Measurements from ENCODE around the gene TTC22.

TTC22 gene

GRCh38 chr1:54800899-54801759, at the start of gene TTC22:
Gene TTC22, minus strand, starts transcription at chr1:54801323. Its CDS starts 160 bp downstream, at chr1:54801163.
- peak; percentile 70 for DNase-seq

GRCh38 chr1:54850737-54851136, 49.6 kb upstream of the TTC22 start:
- no peak for DNase-seq

GRCh38 chr1:54850069-54850730, 49.1 kb upstream of the TTC22 start:
- no peak for DNase-seq

- DNase-seq, result no peak
Measured at GRCh38 chr1:54849219-54850068, 48.3 kb upstream of the TTC22 start.

- no peak for DNase-seq
Measured at GRCh38 chr1:54848134-54848948, 47.2 kb upstream of the TTC22 start.

- DNase-seq, result no peak
Measured at GRCh38 chr1:54846716-54847284, 45.7 kb upstream of the TTC22 start.

GRCh38 chr1:54846301-54846700, 45.2 kb upstream of the TTC22 start:
- DNase-seq, result no peak

GRCh38 chr1:54845772-54846171, 44.6 kb upstream of the TTC22 start:
- no peak for DNase-seq

GRCh38 chr1:54844564-54844963, 43.4 kb upstream of the TTC22 start:
- no peak for DNase-seq

- DNase-seq, result no peak
Measured at GRCh38 chr1:54843449-54843848, 42.3 kb upstream of the TTC22 start.

- no peak for DNase-seq
Measured at GRCh38 chr1:54842963-54843362, 41.8 kb upstream of the TTC22 start.

- DNase-seq, result no peak
Measured at GRCh38 chr1:54842206-54842915, 41.2 kb upstream of the TTC22 start.

GRCh38 chr1:54839824-54840223, 38.7 kb upstream of the TTC22 start:
- no peak for DNase-seq

- DNase-seq, result no peak
Measured at GRCh38 chr1:54838565-54839180, 37.5 kb upstream of the TTC22 start.

GRCh38 chr1:54837002-54837853, 36.1 kb upstream of the TTC22 start:
- no peak for DNase-seq

GRCh38 chr1:54836594-54836993, 35.5 kb upstream of the TTC22 start:
- DNase-seq, result no peak

GRCh38 chr1:54835970-54836369, 34.8 kb upstream of the TTC22 start:
- no peak for DNase-seq

GRCh38 chr1:54835131-54835898, 34.2 kb upstream of the TTC22 start:
- no peak for DNase-seq

- DNase-seq, result no peak
Measured at GRCh38 chr1:54834007-54834541, 33.0 kb upstream of the TTC22 start.

All from eye (tissue), 1 donor.